PC-3 (cell line): Measurements from ENCODE around the gene PARP1.

Source experiments
- EZH2 ChIP-seq: fragments of 300-600 bp; sonication (generic); IDR thresholded peaks from one replicate; pipeline ENCODE4 v1.6.1; 2017; ENCODE audit warnings: antibody characterized with exemption, mild to moderate bottlenecking, low read length; ENCODE audit not compliant: unreplicated experiment
- EZH2phosphoT487 ChIP-seq: fragments of 300-600 bp; sonication (generic); IDR thresholded peaks from 2 replicates; pipeline ENCODE4 v1.6.1; 2018; ENCODE audit warnings: mild to moderate bottlenecking, antibody characterized with exemption, low read length, borderline replicate concordance
- TF ChIP-seq, protein P1 (sequence below): fragments of 300-600 bp; sonication (generic); conservative IDR thresholded peaks from 2 replicates; pipeline ENCODE4 v1.5.1; 2017; ENCODE audit warnings: antibody characterized with exemption, low read depth, mild to moderate bottlenecking, low read length

DNA sequence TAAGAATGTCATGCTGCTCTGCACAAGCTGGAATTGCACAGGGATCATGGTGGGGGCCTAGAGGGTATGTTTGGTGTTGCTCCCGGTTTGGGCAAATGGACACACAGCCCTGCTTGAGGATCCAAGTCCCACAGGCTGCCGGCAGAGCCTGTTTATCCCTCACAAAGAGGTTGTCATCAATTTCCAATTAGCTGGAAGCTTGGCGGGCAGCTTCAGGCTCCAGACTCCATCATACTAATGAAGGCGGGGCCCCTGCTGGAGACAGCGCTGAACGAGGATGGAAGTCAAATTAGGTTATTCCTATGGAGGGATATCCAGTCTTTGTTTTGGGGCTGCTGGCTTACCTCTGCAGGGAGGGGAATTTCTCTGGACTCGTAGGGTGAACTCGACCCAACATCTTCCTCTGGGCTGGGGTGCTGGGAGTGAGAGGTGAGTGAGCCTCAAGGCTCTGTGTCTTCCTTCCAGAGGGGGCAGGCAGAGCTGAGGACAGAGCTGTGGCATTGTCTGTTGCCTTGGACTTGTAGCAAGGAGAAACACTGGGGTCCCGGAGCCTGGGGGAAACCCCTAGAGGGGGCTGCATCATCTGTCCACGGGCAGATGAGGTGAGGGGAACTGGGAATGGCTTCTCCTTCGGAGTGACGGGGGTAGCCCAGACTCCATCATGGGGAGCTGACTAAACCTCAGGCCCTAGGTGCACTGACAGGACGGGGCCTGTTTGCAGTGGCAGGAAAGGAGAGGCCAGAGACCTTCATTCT, 24.9 kb upstream of the PARP1 start:
- TF ChIP-seq EZH2 (no peak), EZH2phosphoT487 (no peak)
- TF ChIP-seq, protein P1, sequence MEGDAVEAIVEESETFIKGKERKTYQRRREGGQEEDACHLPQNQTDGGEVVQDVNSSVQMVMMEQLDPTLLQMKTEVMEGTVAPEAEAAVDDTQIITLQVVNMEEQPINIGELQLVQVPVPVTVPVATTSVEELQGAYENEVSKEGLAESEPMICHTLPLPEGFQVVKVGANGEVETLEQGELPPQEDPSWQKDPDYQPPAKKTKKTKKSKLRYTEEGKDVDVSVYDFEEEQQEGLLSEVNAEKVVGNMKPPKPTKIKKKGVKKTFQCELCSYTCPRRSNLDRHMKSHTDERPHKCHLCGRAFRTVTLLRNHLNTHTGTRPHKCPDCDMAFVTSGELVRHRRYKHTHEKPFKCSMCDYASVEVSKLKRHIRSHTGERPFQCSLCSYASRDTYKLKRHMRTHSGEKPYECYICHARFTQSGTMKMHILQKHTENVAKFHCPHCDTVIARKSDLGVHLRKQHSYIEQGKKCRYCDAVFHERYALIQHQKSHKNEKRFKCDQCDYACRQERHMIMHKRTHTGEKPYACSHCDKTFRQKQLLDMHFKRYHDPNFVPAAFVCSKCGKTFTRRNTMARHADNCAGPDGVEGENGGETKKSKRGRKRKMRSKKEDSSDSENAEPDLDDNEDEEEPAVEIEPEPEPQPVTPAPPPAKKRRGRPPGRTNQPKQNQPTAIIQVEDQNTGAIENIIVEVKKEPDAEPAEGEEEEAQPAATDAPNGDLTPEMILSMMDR: no peak
